ENCODE results near the gene RGPD8.
"Not testable (repeated sequence)": the region's sequence is repeated elsewhere in the genome, so short reads cannot be mapped to it uniquely, and the experiment has no call there.

The RGPD8 gene

GRCh38 chr2:112433480-112433879 lies at the start of gene RGPD8:
TSS of gene RGPD8 (minus strand) at chr2:112433645. CDS start at chr2:112433453, 192 bp downstream.
- DNase-seq (ENCODE audit: low spot score): peak; percentile 38

GRCh38 chr2:112483042-112483473 lies 49.6 kb upstream of the RGPD8 start:
- DNase-seq (ENCODE audit: low spot score): no peak

DNA sequence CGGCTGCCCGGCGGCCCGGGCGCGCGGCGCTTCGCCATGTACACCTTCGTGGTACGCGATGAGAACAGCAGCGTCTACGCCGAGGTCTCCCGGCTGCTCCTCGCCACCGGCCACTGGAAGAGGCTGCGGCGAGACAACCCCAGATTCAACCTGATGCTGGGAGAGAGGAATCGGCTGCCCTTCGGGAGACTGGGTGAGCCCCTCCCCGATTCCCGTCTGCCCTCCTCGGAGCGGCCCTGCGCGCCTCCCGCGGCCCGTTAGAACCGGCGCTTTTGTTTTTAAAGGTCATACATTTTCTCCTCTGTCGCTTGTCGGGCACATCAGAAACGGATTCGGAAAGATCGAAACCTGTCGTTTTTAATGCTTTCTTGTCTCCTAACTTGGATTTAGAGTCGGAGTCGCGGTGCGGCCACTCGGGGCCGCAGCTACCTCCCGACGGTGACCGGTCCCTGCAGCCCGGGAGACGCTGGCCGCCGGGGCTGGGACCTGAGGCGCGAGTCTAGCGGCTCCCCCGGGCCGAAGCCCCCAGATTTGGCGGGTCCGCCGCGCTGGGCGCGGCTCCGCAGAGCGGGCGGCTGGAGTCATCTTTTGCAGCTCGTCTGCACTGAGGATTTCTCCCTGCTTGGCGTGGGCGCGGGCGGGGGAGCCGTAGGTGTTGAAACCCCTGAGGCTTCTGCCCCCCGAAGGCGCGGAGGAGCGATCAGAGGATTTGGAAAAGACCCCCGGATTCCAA lies 49.0 kb upstream of the RGPD8 start:
- DNase-seq (ENCODE audit: low spot score): peak; percentile 37

DNA sequence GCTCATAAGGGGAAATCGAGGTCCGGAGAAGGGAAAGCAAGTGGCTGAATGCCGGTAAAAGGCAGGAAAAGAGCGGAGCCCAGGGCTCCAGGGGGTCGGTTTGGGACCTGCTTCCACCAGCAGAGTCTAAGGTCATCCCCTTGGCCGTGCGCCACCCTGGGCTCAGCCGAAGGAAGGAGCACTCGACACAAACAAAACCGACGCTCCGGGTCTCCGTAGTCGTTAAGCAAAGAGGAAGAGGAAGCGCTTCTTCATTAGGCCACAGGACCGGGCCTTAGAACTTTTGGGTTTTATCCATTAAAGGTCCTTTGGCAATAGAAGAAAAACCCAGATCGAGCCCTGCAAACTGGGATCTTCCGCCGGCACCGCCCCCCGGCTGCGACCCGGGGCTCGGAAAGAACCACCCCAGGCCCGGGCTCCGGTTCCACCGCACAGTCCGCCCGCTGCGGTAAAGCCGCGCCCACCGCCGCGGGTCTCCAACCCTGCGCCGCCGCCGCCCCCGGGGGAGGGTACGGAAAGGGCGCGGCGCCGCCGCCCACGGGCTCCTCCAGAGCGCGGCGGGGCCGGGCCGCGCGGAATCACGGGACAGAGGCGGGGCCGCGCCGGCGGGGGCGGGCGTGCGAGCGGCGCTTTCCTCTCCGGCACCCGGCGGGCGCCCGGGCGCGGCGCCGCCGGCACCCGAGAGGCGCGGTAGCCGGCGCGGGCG lies 48.2 kb upstream of the RGPD8 start, which contains the start of gene TTL:
Gene TTL (plus strand): TSS at position 629 of the 706 bp plus-strand sequence. CDS start 189 bp downstream, outside the sequence.
- DNase-seq (ENCODE audit: low spot score): peak; percentile 90

DNA sequence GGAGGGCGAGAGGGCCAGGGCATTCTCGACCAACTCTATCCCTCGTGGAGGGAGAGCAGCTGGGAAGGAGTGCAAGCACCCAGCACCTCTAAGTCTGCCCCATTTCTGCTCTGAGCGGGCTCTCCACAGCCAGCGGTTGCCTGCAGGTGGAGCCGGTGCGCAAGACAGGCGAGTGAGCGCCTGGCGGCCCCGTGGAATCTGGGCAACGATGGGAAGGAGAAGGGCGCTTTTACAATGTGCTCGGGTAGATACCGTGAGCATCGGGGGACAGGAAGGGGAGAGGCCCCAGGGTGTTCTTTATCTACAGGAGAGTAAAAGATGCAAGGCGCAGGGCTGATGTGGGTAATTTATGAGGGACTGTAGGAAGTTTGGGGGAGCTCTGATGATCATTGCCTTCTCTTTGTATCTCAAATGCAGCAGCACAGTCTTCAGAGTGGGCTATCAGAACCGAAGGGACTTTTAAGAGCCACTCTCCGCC lies 47.6 kb upstream of the RGPD8 start:
- DNase-seq (ENCODE audit: low spot score): peak; percentile 89

GRCh38 chr2:112480530-112481049 lies 47.1 kb upstream of the RGPD8 start:
- peak; percentile 63 for DNase-seq (ENCODE audit: low spot score)

- no peak for DNase-seq (ENCODE audit: low spot score)
These were observed 43.0 kb upstream of the RGPD8 start for GRCh38 chr2:112476434-112476833.

DNA sequence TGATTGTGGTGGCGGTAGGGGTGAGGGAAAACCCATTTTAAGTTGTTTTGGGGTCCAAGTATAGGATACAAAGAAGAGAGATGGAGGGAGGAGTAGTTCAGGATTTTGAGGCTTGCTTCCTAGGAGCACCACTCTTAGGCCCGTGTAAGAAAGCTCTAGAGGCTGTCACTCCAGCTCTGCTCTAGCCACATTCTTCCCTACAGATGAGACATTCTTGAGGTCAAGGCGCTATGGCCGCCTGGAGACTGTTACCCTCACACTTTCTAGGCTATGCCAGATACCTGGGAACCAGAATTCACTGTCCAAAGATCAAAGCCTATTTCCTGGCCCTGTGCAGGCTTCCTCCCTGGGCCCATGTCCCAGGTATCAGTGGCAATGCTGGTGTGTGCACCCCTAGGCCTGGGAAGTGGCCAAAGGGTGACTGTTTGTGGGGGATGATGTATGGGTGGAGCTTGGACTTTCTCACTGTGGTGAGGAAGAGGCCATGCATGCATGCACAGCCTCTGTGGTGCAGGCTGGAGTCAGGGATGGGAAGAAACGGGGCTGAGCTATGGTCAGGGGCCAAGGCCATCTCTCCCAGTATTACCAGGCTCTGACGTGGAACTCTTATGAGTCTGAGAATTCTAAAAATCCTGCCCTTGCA lies 41.5 kb upstream of the RGPD8 start:
- DNase-seq (ENCODE audit: low spot score): no peak

DNA sequence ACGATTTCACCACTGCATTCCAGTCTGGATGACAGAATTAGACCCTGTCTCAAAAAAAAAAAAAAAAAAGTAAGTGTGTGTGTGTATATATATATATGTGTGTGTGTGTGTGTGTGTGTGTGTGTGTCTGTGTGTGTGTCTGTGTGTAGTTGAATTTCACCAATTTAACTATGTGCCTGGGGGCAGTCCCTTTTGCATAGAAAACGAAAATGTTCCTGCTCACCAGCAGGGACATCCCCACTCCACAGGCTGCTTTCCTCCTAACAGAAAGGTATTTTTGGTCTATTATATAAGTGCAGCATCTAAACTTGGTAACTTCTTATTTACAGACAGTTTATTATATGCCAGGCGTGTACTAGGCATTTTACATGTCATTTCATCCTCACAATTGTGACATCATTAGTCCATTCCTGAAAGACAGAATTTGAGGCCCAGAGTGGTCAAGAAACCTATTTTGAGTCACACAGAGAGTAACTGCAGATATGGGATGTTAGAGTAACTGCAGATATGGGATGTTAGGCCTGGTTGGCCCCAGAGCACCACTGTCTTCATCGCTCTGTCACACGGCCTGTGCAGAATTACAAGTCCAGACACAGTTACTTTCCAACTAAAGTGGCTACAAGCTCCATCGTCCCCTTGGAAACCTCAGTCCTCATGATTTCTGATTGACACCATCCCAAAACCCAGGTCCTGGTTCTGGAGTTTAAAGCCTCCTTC lies 39.3 kb upstream of the RGPD8 start:
- no peak for DNase-seq (ENCODE audit: low spot score)

GRCh38 chr2:112465382-112465781 lies 31.9 kb upstream of the RGPD8 start:
- DNase-seq (ENCODE audit: low spot score): no peak

- no peak for DNase-seq (ENCODE audit: low spot score)
These were observed 29.8 kb upstream of the RGPD8 start for GRCh38 chr2:112463256-112463655.

DNA sequence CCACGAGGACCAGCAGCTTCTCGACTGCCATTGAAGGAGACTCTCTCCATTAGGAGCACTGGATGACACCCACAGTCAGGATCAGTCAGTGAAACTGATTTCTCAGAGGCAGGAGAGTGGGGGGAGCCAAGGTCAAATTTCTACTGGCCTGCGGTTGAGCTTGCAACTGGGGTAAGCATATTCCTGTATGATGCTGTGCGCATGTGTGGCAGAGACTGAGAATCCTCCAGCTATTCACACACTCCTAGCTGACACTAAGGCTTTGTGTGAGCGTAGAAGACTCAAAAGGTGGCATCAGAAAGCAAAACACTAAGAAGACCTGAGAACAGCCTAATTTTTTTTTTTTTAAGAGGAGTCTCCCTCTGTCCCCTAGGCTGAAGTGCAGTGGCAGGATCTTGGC lies 28.7 kb upstream of the RGPD8 start:
- DNase-seq (ENCODE audit: low spot score): no peak

DNA sequence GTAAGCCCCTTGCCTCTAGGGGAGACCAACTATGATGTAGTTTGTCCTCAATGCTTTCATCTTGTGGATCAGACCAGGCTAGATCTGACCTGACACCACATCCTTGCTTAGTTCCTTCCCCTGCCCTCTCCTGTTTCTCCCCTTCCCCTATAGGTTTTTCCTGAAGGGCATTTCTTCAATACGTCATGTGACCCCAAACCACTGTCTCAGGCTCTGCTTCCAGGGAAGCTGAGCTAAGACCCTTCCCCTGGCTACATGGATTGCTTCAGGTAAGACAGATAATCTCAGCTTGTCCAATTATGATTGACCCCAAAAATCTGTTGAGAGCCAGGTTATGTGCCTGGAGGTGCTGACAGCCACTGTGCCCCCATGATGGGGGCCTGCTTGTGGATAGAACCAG lies 25.9 kb upstream of the RGPD8 start:
- no peak for DNase-seq (ENCODE audit: low spot score)

DNA sequence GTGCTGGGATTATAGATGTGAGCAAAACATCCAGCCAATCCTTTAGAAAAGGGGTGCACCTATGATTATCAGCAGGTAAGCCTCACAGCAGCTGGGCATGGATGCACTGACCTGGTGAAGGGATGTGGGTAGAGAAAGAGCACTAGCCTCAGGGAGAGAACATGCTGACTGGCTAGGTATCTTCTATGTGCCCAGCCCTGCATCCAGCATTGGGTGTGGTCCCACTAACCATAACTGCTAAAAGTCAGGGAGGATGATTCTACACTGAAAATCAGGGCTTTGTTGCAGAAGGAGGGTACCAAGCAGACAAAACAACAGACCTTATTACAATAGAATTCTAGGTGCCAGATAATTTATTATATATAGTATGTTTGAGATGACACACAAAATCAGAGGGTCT lies 21.1 kb upstream of the RGPD8 start:
- DNase-seq (ENCODE audit: low spot score): no peak

GRCh38 chr2:112451317-112451716 lies 17.9 kb upstream of the RGPD8 start:
- no peak for DNase-seq (ENCODE audit: low spot score)

- no peak for DNase-seq (ENCODE audit: low spot score)
These were observed 16.4 kb upstream of the RGPD8 start for GRCh38 chr2:112449854-112450253.

- not testable (repeated sequence) for DNase-seq (ENCODE audit: low spot score)
These were observed 10.8 kb upstream of the RGPD8 start for GRCh38 chr2:112444256-112444655.

DNA sequence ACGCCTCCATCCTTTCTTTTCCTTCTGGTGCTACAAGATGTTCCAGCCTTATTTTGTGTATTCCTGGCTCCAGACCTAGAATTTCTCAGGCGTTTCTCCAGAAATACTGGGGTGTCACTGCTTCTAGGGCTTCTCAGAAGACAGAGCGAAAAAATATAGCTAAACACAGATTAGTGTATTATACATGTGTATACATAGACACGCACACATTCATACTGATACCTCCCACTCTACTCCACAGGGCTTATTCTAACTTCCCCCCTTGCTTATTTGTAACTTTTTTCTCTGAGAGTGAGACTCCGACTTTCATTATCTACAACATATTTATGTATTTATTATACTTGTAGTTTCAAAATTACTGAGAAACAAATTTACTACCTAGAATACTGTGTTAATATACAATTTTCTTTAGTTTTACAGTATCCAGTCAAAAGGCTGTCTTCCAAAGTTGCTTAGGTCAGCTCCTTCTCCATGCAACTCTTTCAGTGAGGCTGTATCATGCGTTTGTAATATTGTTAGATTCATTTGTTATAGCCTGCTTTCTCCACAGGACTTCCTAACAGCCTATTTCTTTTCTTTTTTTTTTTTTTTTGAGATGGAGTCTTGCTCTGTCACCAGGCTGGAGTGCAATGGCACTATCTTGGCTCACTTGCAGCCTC lies 5.3 kb upstream of the RGPD8 start:
- not testable (repeated sequence) for DNase-seq (ENCODE audit: low spot score)

DNA sequence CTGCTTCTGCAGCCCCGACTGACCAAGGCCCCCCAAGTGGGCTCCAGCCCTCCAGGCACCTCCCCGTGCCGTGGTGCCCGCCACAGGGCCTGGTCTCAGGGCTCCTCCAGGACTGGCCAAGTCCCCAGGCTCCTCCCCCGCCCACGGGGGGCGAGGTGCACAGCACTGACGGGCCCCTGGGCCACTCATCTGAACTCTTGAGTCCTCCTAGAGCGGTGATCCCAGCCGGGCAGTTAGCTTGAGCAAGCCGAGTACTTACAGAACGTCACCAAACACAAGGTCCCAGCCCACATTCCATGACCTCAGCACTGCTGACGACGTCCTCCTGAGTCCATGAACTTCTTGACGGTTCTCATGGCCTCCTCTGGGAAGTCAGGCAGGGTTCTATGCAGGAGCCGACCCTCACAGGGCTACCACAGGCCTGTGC lies 4.0 kb upstream of the RGPD8 start:
- not testable (repeated sequence) for DNase-seq (ENCODE audit: low spot score)

DNA sequence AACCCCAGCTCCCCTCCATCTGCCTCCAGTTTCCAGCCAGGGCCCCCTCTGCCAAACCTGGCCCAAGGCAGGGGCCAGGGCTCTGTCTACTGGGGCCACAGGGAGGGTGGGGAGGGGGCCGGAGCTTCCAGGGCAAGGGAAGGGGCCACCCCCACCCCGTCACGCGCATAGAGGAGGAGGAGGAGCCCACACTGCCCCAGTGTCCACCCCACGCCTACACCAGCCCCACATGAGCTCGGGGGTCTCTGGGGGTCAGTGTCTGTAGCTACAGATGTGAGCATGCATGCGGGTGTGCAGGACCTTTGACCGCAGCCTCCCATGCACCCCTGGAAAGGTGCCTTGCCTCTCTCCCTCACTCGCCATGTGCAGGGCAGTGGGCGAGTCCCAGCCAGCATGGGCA lies 3.5 kb upstream of the RGPD8 start:
- not testable (repeated sequence) for DNase-seq (ENCODE audit: low spot score)

Measured in germinal center (tissue), 1 donor.